ENCODE results near the gene HVCN1.

The HVCN1 gene

GRCh38 chr12:110721570-110721969 is 32.7 kb upstream of the HVCN1 start:
- DNase-seq: no peak
- Histone ChIP-seq H3K4me1 (no peaks in the 10 kb centered on the region), H3K36me3 (peaks cover 97% of the 10 kb centered on the region), H3K9me3 (no peaks in the 10 kb centered on the region), H3K27me3 (no peaks in the 10 kb centered on the region), H3K4me3 (ENCODE audit: low read depth, low read length) (no peak overlapping the region)
- no peak for TF ChIP-seq CTCF (IDR thresholded peaks at IDR 0.05; ENCODE audit: low read depth, low read length)

GRCh38 chr12:110720516-110720915 is 31.6 kb upstream of the HVCN1 start:
- Histone ChIP-seq H3K27me3 (no peaks in the 10 kb centered on the region), H3K4me3 (ENCODE audit: low read depth, low read length) (no peak overlapping the region), H3K9me3 (no peaks in the 10 kb centered on the region), H3K4me1 (no peaks in the 10 kb centered on the region), H3K36me3 (peaks cover 86% of the 10 kb centered on the region)
- TF ChIP-seq CTCF (IDR thresholded peaks at IDR 0.05; ENCODE audit: low read depth, low read length): no peak
- DNase-seq: no peak

- no peak for TF ChIP-seq CTCF (IDR thresholded peaks at IDR 0.05; ENCODE audit: low read depth, low read length)
- Histone ChIP-seq H3K4me1 (no peaks in the 10 kb centered on the region), H3K9me3 (no peaks in the 10 kb centered on the region), H3K4me3 (ENCODE audit: low read depth, low read length) (no peak overlapping the region), H3K27me3 (no peaks in the 10 kb centered on the region), H3K36me3 (peaks cover 65% of the 10 kb centered on the region)
- no peak for DNase-seq
Measured at GRCh38 chr12:110718222-110718908, 29.4 kb upstream of the HVCN1 start.

- H3K4me1 ChIP-seq: no peaks in the 10 kb centered on the region
- no peak for TF ChIP-seq CTCF (IDR thresholded peaks at IDR 0.05; ENCODE audit: low read depth, low read length)
- no peak overlapping the region for H3K4me3 ChIP-seq (ENCODE audit: low read depth, low read length)
- no peaks in the 10 kb centered on the region for H3K9me3 ChIP-seq
- no peaks in the 10 kb centered on the region for H3K27me3 ChIP-seq
- no peak for DNase-seq
- H3K36me3 ChIP-seq: peaks cover 52% of the 10 kb centered on the region
Measured at GRCh38 chr12:110717037-110717436, 28.1 kb upstream of the HVCN1 start.

- Histone ChIP-seq H3K27me3 (no peaks in the 10 kb centered on the region), H3K4me3 (ENCODE audit: low read depth, low read length) (no peak overlapping the region), H3K9me3 (no peaks in the 10 kb centered on the region), H3K4me1 (no peaks in the 10 kb centered on the region), H3K36me3 (no peaks in the 10 kb centered on the region)
- no peak for DNase-seq
- TF ChIP-seq CTCF (IDR thresholded peaks at IDR 0.05; ENCODE audit: low read depth, low read length): no peak
Measured at GRCh38 chr12:110708917-110709316, 20.0 kb upstream of the HVCN1 start.

GRCh38 chr12:110705309-110705708 is 16.4 kb upstream of the HVCN1 start:
- no peak for TF ChIP-seq CTCF (IDR thresholded peaks at IDR 0.05; ENCODE audit: low read depth, low read length)
- no peaks in the 10 kb centered on the region for H3K4me1 ChIP-seq
- no peak overlapping the region for H3K4me3 ChIP-seq (ENCODE audit: low read depth, low read length)
- H3K27me3 ChIP-seq: no peaks in the 10 kb centered on the region
- no peaks in the 10 kb centered on the region for H3K36me3 ChIP-seq
- no peaks in the 10 kb centered on the region for H3K9me3 ChIP-seq
- no peak for DNase-seq
